IPS DF 4.7 (cell line): ENCODE results near the gene ADAMTS12.
"Not testable (repeated sequence)": the region's sequence is repeated elsewhere in the genome, so short reads cannot be mapped to it uniquely, and the experiment has no call there.

Experiments used
- DNase-seq: peaks from one replicate; pipeline ENCODE4 v3.0.0-alpha.2; 2013; ENCODE audit warnings: low spot score; ENCODE audit errors: extremely low read depth

Gene ADAMTS12

GRCh38 chr5:33891788-33892619, at the start of gene ADAMTS12:
ADAMTS12 (minus strand) TSS chr5:33891990; CDS start chr5:33891856, 134 bp downstream.
- no peak for DNase-seq

- no peak for DNase-seq
Observed at GRCh38 chr5:33941090-33941489, 49.3 kb upstream of the ADAMTS12 start.

- DNase-seq, result no peak
Observed at GRCh38 chr5:33939556-33940262, 47.9 kb upstream of the ADAMTS12 start.

GRCh38 chr5:33938881-33939280, 47.1 kb upstream of the ADAMTS12 start:
- no peak for DNase-seq

GRCh38 chr5:33938507-33938796, 46.7 kb upstream of the ADAMTS12 start:
- no peak for DNase-seq

- DNase-seq, result no peak
Observed at GRCh38 chr5:33937707-33938506, 46.1 kb upstream of the ADAMTS12 start.

- DNase-seq, result no peak
Observed at GRCh38 chr5:33937017-33937706, 45.4 kb upstream of the ADAMTS12 start.

GRCh38 chr5:33936381-33937016, 44.7 kb upstream of the ADAMTS12 start, which contains the start of gene RXFP3:
RXFP3 (plus strand) TSS chr5:33936386; CDS start chr5:33936741, 355 bp downstream.
- no peak for DNase-seq

- no peak for DNase-seq
Observed at GRCh38 chr5:33936004-33936380, 44.2 kb upstream of the ADAMTS12 start.

- DNase-seq, result no peak
Observed at GRCh38 chr5:33934176-33934575, 42.4 kb upstream of the ADAMTS12 start.

- DNase-seq, result no peak
Observed at GRCh38 chr5:33933723-33934169, 42.0 kb upstream of the ADAMTS12 start.

GRCh38 chr5:33931136-33931535, 39.3 kb upstream of the ADAMTS12 start:
- DNase-seq, result no peak

GRCh38 chr5:33929925-33930690, 38.3 kb upstream of the ADAMTS12 start:
- DNase-seq, result no peak

- no peak for DNase-seq
Observed at GRCh38 chr5:33928283-33928682, 36.5 kb upstream of the ADAMTS12 start.

- DNase-seq, result no peak
Observed at GRCh38 chr5:33927685-33928084, 35.9 kb upstream of the ADAMTS12 start.

GRCh38 chr5:33925278-33925677, 33.5 kb upstream of the ADAMTS12 start:
- no peak for DNase-seq

- no peak for DNase-seq
Observed at GRCh38 chr5:33921002-33921401, 29.2 kb upstream of the ADAMTS12 start.

GRCh38 chr5:33914844-33915243, 23.1 kb upstream of the ADAMTS12 start:
- not testable (repeated sequence) for DNase-seq

GRCh38 chr5:33906248-33906647, 14.5 kb upstream of the ADAMTS12 start:
- DNase-seq, result not testable (repeated sequence)

- DNase-seq, result no peak
Observed at GRCh38 chr5:33905381-33905780, 13.6 kb upstream of the ADAMTS12 start.
